B cell (primary cell): ENCODE results near the gene IL22RA1. TPM values are rescaled to one million over a fixed set of nuclear protein-coding genes. Genes with fewer than 3 reads are reported as not detected.

Experiments
- ATAC-seq: fragments of 200-7000 bp; cut with Tn5 transposase; one replicate; pipeline ENCODE4 v1.10.0; 2021; ENCODE audit warnings: low read depth, mild to moderate bottlenecking, moderate number of reproducible peaks, moderate library complexity
- CTCF ChIA-PET: fragments of 350-600 bp; sonication (Branson Sonifier 250); formaldehyde crosslinking; loops from one replicate; lab custom pipeline; 2021; ENCODE audit warnings: antibody characterized with exemption, inconsistent platforms; lab: Charles Lee
- POLR2A ChIA-PET: fragments of 350-600 bp; sonication (Branson Sonifier 250); formaldehyde crosslinking; loops from one replicate; lab custom pipeline; 2021; ENCODE audit warnings: antibody characterized with exemption; lab: Charles Lee
- DNase-seq: peaks from one replicate; pipeline ENCODE4 v3.0.0; 2013
- H2AFZ ChIP-seq: 2 replicates; pipeline ENCODE4 v1.6.1; 2012; ENCODE audit warnings: mild to moderate bottlenecking, low read depth, low read length; ENCODE audit not compliant: insufficient read depth, poor library complexity, severe bottlenecking
- H3K27ac ChIP-seq, 2 donors: 1 replicate in 1 of 2; 2 replicates in 1 of 2; pipeline ENCODE4 v1.5.1; 2012 to 2013; ENCODE audit warnings: low read length in 2 of 2, mild to moderate bottlenecking in 2 of 2, moderate library complexity in 1 of 2
- H3K27me3 ChIP-seq, 4 experiments: fragments of 200-600 bp in 1 of 4; sonication (generic) in 1 of 4; replicated peaks in 1 of 4; 1 replicate in 2 of 4; 2 replicates in 2 of 4; pipeline versions ENCODE4 v1.6.1 to v1.7.0; 2013 to 2016; ENCODE audit warnings: low read length in 3 of 4, mild to moderate bottlenecking in 2 of 4, mixed read lengths in 1 of 4, moderate library complexity in 1 of 4; ENCODE audit not compliant: insufficient read depth in 4 of 4, control insufficient read depth in 3 of 4; ENCODE audit errors: control extremely low read depth in 1 of 4
- H3K36me3 ChIP-seq, 2 experiments: replicated peaks in 1 of 2; 1 replicate in 1 of 2; 2 replicates in 1 of 2; pipeline versions ENCODE4 v1.6.1 to v1.7.1; 2013; ENCODE audit warnings: low read length in 1 of 2; ENCODE audit not compliant: insufficient read depth in 2 of 2, control insufficient read depth in 1 of 2; ENCODE audit errors: control extremely low read depth in 1 of 2, extremely low read depth in 1 of 2
- H3K4me1 ChIP-seq, 2 donors: fragments of 200-600 bp in 1 of 2; sonication (generic) in 1 of 2; 1 replicate in 1 of 2; 2 replicates in 1 of 2; pipeline versions ENCODE4 v1.5.1 to v1.6.1; 2013 to 2017; ENCODE audit warnings: low read length in 2 of 2; ENCODE audit not compliant: control insufficient read depth in 2 of 2, insufficient read depth in 2 of 2
- H3K4me2 ChIP-seq: replicated peaks from 2 replicates; pipeline ENCODE3; 2012; ENCODE audit warnings: mild to moderate bottlenecking, low read depth, low read length; ENCODE audit not compliant: poor library complexity, severe bottlenecking
- H3K4me3 ChIP-seq, 5 experiments: fragments of 200-600 bp in 1 of 5; sonication (generic) in 1 of 5; 1 replicate in 3 of 5; 2 replicates in 2 of 5; pipeline versions ENCODE4 v1.5.1 to v1.7.0; 2011 to 2016; ENCODE audit warnings: low read length in 4 of 5, mild to moderate bottlenecking in 4 of 5, low read depth in 2 of 5, control low read depth in 1 of 5, moderate library complexity in 1 of 5; ENCODE audit not compliant: insufficient read depth in 1 of 5; ENCODE audit errors: control extremely low read depth in 1 of 5, extremely low read depth in 1 of 5
- H3K79me2 ChIP-seq: fragments of 200-600 bp; sonication (generic); one replicate; pipeline ENCODE4 v1.6.0; 2016; ENCODE audit warnings: low read length; ENCODE audit not compliant: control insufficient read depth, insufficient read depth
- H3K9ac ChIP-seq: fragments of 200-600 bp; sonication (generic); 2 replicates; pipeline ENCODE4 v1.6.1; 2017; ENCODE audit warnings: mild to moderate bottlenecking, low read length, moderate library complexity
- H3K9me3 ChIP-seq, 3 donors: one replicate each; pipeline versions ENCODE4 v1.6.1 to v1.7.1; 2013; ENCODE audit warnings: low read length in 2 of 3; ENCODE audit not compliant: control insufficient read depth in 2 of 3, insufficient read depth in 1 of 3; ENCODE audit errors: control extremely low read depth in 1 of 3
- H4K20me1 ChIP-seq: 2 replicates; pipeline ENCODE4 v1.6.0; 2012; ENCODE audit warnings: mild to moderate bottlenecking, low read length; ENCODE audit not compliant: insufficient read depth, control insufficient read depth, poor library complexity, severe bottlenecking
- H3K27ac Mint-ChIP-seq: one replicate; pipeline ENCODE4 v1.8.0; 2021; ENCODE audit warnings: mixed read lengths
- H3K27me3 Mint-ChIP-seq: one replicate; pipeline ENCODE4 v1.8.0; 2021; ENCODE audit warnings: mixed read lengths
- H3K4me1 Mint-ChIP-seq: one replicate; pipeline ENCODE4 v1.8.0; 2021; ENCODE audit warnings: mixed read lengths
- H3K4me3 Mint-ChIP-seq: one replicate; pipeline ENCODE4 v1.8.0; 2021; ENCODE audit warnings: mixed read lengths
- H3K9me3 Mint-ChIP-seq: one replicate; pipeline ENCODE4 v1.8.0; 2022; ENCODE audit warnings: mixed read lengths; ENCODE audit not compliant: insufficient read depth
- EZH2 ChIP-seq: IDR thresholded peaks from 2 replicates; pipeline ENCODE4 v1.6.1; 2012; ENCODE audit warnings: borderline replicate concordance, low read depth, mild to moderate bottlenecking, moderate library complexity, low read length; ENCODE audit not compliant: insufficient read depth, poor library complexity, severe bottlenecking
- WGBS: methylation state at CpG from one replicate; pipeline ENCODE4 v1.1.5; 2013; ENCODE audit warnings: missing lambda C conversion rate; ENCODE audit not compliant: insufficient coverage; 5-methylcytosine and 5-hydroxymethylcytosine counted together
- intact Hi-C: fragments of 100-400 bp; cut with micrococcal nuclease; formaldehyde crosslinking; loops from one replicate; pipeline ENCODE4 v1.10.0; 2022
- polyA plus RNA-seq: library from polyadenylated mRNA; depleted of rRNA; stranded (reverse); fragments of >200 nt; gene quantifications from 2 replicates; pipeline ENCODE4 v1.2.3, GENCODE V29; 2012
- total RNA-seq, 2 donors: library from RNA; stranded (reverse); fragments of 120-200 nt in 1 of 2; gene quantifications; 1 replicate in 1 of 2; 2 replicates in 1 of 2; pipeline versions ENCODE4 v1.2.3 to v1.2.4, GENCODE V29; 2013 to 2022
- TF ChIP-seq, protein P1 (sequence below): fragments of 200-600 bp; IDR thresholded peaks from one replicate; pipeline ENCODE4 v1.8.0; 2022; ENCODE audit warnings: antibody characterized with exemption, mild to moderate bottlenecking

The IL22RA1 gene
- total and polyA plus RNA-seq, 2 donors (not counting 1 experiment from before 2014, with no cell fraction given): 0.10 TPM

DNA sequence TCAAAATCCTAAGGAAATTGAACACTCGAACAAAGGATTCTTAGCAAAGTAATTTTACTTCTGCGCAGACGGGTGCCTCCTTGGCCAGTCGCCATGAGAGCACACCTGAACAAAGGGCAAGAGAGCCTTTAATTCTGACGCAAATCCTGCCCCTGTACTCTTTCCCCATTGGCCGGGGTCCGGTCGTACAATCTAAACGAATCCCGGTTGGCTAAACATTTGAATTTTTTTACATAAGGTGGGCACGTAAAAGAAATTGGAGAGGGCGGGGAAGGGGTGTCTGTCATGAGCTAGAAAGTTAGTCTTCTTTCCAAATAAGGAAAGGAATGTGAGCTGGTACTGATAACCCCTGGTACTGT lies 8.2 kb upstream of the IL22RA1 start:
- H3K9ac ChIP-seq: no peak overlapping the region
- no peak overlapping the region for H3K27ac Mint-ChIP-seq
- no peaks in the 10 kb centered on the region for H3K9me3 ChIP-seq
- peaks cover 0 to 7% (median 1%) of the 10 kb centered on the region in 4 experiments for H3K27me3 ChIP-seq
- H4K20me1 ChIP-seq: no peaks in the 10 kb centered on the region
- intact Hi-C loops: loop anchor here (2.0 kb wide), 2 partner anchors 40 to 80 kb away; no protein-coding TSS in a partner anchor
- CTCF ChIA-PET: interaction anchor here (0.8 to 10.5 kb wide), 20 partner anchors 9 to 438 kb away, joined by 3 to 387 read pairs (median 6); partner anchors contain the start of genes GRHL3, IFNLR1 and NIPAL3
- POLR2A ChIA-PET: interaction anchor here (0.6 to 1.3 kb wide), 2 partner anchors 40 to 223 kb away, joined by 3 read pairs; no protein-coding TSS in a partner anchor
- DNase-seq: peak; percentile 43
- H3K9me3 Mint-ChIP-seq: no peaks in the 10 kb centered on the region
- no peak for ATAC-seq
- peak overlapping the region in 1 of 5 experiments; percentile 48 for H3K4me3 ChIP-seq
- no peak overlapping the region for H3K27ac ChIP-seq
- H3K4me1 ChIP-seq: peaks cover 13 to 19% of the 10 kb centered on the region in 2 donors
- H2AFZ ChIP-seq: peak overlapping the region; percentile 69
- H3K4me3 Mint-ChIP-seq: peak overlapping the region; percentile 82
- peak overlapping the region; percentile 80 for H3K4me2 ChIP-seq
- 14% methylated on average over 8 of the region's 12 CpGs for WGBS
- peaks cover 0 to 6% of the 10 kb centered on the region in 2 experiments for H3K36me3 ChIP-seq
- no peak for TF ChIP-seq EZH2
- TF ChIP-seq, protein P1, sequence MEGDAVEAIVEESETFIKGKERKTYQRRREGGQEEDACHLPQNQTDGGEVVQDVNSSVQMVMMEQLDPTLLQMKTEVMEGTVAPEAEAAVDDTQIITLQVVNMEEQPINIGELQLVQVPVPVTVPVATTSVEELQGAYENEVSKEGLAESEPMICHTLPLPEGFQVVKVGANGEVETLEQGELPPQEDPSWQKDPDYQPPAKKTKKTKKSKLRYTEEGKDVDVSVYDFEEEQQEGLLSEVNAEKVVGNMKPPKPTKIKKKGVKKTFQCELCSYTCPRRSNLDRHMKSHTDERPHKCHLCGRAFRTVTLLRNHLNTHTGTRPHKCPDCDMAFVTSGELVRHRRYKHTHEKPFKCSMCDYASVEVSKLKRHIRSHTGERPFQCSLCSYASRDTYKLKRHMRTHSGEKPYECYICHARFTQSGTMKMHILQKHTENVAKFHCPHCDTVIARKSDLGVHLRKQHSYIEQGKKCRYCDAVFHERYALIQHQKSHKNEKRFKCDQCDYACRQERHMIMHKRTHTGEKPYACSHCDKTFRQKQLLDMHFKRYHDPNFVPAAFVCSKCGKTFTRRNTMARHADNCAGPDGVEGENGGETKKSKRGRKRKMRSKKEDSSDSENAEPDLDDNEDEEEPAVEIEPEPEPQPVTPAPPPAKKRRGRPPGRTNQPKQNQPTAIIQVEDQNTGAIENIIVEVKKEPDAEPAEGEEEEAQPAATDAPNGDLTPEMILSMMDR: no peak
- no peaks in the 10 kb centered on the region for H3K79me2 ChIP-seq
- peaks cover 29% of the 10 kb centered on the region for H3K4me1 Mint-ChIP-seq
- H3K27me3 Mint-ChIP-seq: peaks cover 2% of the 10 kb centered on the region
